Karpas-422 (cell line): ENCODE measurements around the gene MMADHC. TPM values are rescaled to one million over a fixed set of nuclear protein-coding genes. Genes with fewer than 3 reads are reported as not detected.

Experiments
- DNase-seq: peaks from one replicate; pipeline ENCODE4 v3.0.0-alpha.2; 2015
- H2AFZ ChIP-seq: fragments of 200-600 bp; sonication (generic); 2 replicates; pipeline ENCODE4 v1.6.1; 2014; ENCODE audit warnings: antibody characterized with exemption, low read length, mixed read lengths
- H3K27ac ChIP-seq: fragments of 200-600 bp; sonication (generic); 2 replicates; pipeline ENCODE4 v1.5.1; 2014; ENCODE audit warnings: mild to moderate bottlenecking, low read length, moderate library complexity
- H3K27me3 ChIP-seq: fragments of 200-600 bp; sonication (generic); 2 replicates; pipeline ENCODE4 v1.6.1; 2014; ENCODE audit warnings: low read length, mixed read lengths
- H3K36me3 ChIP-seq: fragments of 200-600 bp; sonication (generic); 2 replicates; pipeline ENCODE4 v1.6.1; 2014; ENCODE audit warnings: low read length, mixed read lengths; ENCODE audit not compliant: insufficient read depth
- H3K4me1 ChIP-seq: fragments of 200-600 bp; sonication (generic); 2 replicates; pipeline ENCODE4 v1.6.1; 2014; ENCODE audit warnings: mild to moderate bottlenecking, low read length, mixed read lengths
- H3K4me2 ChIP-seq: fragments of 200-600 bp; sonication (generic); 2 replicates; pipeline ENCODE4 v1.6.1; 2014; ENCODE audit warnings: low read length, low read depth, mild to moderate bottlenecking; ENCODE audit not compliant: poor library complexity, severe bottlenecking
- H3K4me3 ChIP-seq: fragments of 200-600 bp; sonication (generic); 2 replicates; pipeline ENCODE4 v1.5.1; 2014; ENCODE audit warnings: mild to moderate bottlenecking, antibody characterized with exemption, low read length, mixed read lengths
- H3K79me2 ChIP-seq: fragments of 200-600 bp; sonication (generic); 2 replicates; pipeline ENCODE4 v1.6.1; 2014; ENCODE audit warnings: mild to moderate bottlenecking, low read length, mixed read lengths
- H3K9ac ChIP-seq: fragments of 200-600 bp; sonication (generic); 2 replicates; pipeline ENCODE4 v1.6.0; 2014; ENCODE audit warnings: low read length
- H3K9me2 ChIP-seq: fragments of 200-600 bp; sonication (generic), shearing (Covaris generic); replicated peaks from 2 replicates; pipeline ENCODE4 v1.6.0; 2014; ENCODE audit warnings: mild to moderate bottlenecking, low read length, moderate library complexity; ENCODE audit not compliant: insufficient read depth
- H3K9me3 ChIP-seq: fragments of 300-700, 200-600 bp; sonication (generic); 2 replicates; pipeline ENCODE4 v1.6.1; 2014; ENCODE audit warnings: low read length, mixed read lengths
- H4K20me1 ChIP-seq: fragments of 200-600 bp; sonication (generic); 2 replicates; pipeline ENCODE4 v1.6.1; 2014; ENCODE audit warnings: mild to moderate bottlenecking, antibody characterized with exemption, low read length, low read depth; ENCODE audit not compliant: insufficient read depth
- total RNA-seq: library from RNA; depleted of rRNA; stranded (reverse); fragments of >200 nt; shearing (Covaris generic); gene quantifications from 2 replicates; pipeline ENCODE4 v1.2.3, GENCODE V29; 2014; ENCODE audit warnings: low replicate concordance; rRNA removed

Gene MMADHC
- total RNA-seq: 51.9 and 110 TPM in 2 replicates

GRCh38 chr2:149587220-149587949, at the start of gene MMADHC:
TSS of gene MMADHC (minus strand) at chr2:149587775. CDS start at chr2:149587097, 678 bp downstream.
- no peaks in the 10 kb centered on the region for H4K20me1 ChIP-seq
- H3K27ac ChIP-seq: peak within 1 kb of the TSS; percentile 89
- peaks cover 31% of the 10 kb centered on the region for H3K4me1 ChIP-seq
- peak within 1 kb of the TSS; percentile 94 for H3K4me2 ChIP-seq
- H2AFZ ChIP-seq: peak within 1 kb of the TSS; percentile 92
- H3K79me2 ChIP-seq: peaks cover 51% of the 10 kb centered on the region
- peak within 1 kb of the TSS; percentile 99 for H3K4me3 ChIP-seq
- H3K36me3 ChIP-seq: peaks cover 21% of the 10 kb centered on the region
- H3K27me3 ChIP-seq: no peaks in the 10 kb centered on the region
- no peaks in the 10 kb centered on the region for H3K9me2 ChIP-seq
- H3K9ac ChIP-seq: peak within 1 kb of the TSS; percentile 99
- peak; percentile 98 for DNase-seq
- no peaks in the 10 kb centered on the region for H3K9me3 ChIP-seq

DNA sequence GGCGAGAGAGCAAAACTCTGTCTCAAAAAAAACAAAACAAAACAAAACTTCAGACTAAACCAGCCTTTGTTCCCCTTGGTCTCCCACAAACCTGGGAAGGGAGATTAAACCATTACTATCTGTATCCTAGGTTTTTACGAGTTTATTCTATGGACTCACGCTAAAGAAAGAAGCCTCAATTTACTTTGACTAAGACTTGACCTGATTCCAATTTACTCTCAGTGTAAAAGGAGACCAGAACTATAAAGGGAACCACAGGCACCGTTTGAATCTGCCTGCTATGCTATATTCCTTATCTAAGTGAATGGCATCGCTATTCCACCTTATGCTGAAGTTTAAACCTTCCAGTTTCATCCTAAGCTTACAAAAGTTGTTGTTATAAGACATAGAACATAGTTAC, 46.5 kb upstream of the MMADHC start:
- H3K79me2 ChIP-seq: no peaks in the 10 kb centered on the region
- no peak overlapping the region for H3K4me3 ChIP-seq
- H3K9ac ChIP-seq: no peak overlapping the region
- H3K9me3 ChIP-seq: no peaks in the 10 kb centered on the region
- H3K4me2 ChIP-seq: no peak overlapping the region
- H3K4me1 ChIP-seq: no peaks in the 10 kb centered on the region
- H3K36me3 ChIP-seq: no peaks in the 10 kb centered on the region
- DNase-seq: no peak
- no peaks in the 10 kb centered on the region; the same call in 1 of the 2 replicates for H3K9me2 ChIP-seq
- no peaks in the 10 kb centered on the region for H3K27me3 ChIP-seq
- no peak overlapping the region for H3K27ac ChIP-seq
- H2AFZ ChIP-seq: no peak overlapping the region
- no peaks in the 10 kb centered on the region for H4K20me1 ChIP-seq

GRCh38 chr2:149630445-149630844, 42.9 kb upstream of the MMADHC start:
- Histone ChIP-seq H3K9me3 (no peaks in the 10 kb centered on the region), H3K4me3 (no peak overlapping the region), H2AFZ (no peak overlapping the region), H3K9me2 (no peaks in the 10 kb centered on the region), H3K9ac (no peak overlapping the region), H3K79me2 (no peaks in the 10 kb centered on the region), H3K27me3 (no peaks in the 10 kb centered on the region), H3K4me1 (no peaks in the 10 kb centered on the region), H3K4me2 (no peak overlapping the region), H3K27ac (no peak overlapping the region), H4K20me1 (no peaks in the 10 kb centered on the region), H3K36me3 (no peaks in the 10 kb centered on the region)
- no peak for DNase-seq

DNA sequence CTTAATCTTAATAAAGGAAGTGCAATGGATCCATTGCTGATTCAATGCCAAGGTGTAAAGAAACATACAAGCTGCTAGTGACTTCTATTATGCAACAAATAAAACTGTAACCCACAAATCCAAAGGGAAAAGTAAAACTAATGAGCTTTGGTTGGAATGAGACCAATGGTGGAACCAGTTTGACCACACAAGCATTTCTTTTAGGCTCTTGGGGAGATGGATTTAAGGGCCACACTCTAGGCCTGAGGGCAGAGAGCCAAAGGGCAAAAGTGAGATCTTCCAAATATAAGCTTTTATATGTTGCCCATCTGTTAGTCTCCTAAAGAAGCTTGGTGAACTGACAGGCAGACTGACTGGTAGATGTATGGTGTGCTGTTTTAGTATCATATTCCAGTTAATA, 41.5 kb upstream of the MMADHC start:
- H3K4me2 ChIP-seq: no peak overlapping the region
- no peaks in the 10 kb centered on the region for H3K9me3 ChIP-seq
- H3K4me3 ChIP-seq: no peak overlapping the region
- H3K4me1 ChIP-seq: no peaks in the 10 kb centered on the region
- no peaks in the 10 kb centered on the region for H3K36me3 ChIP-seq
- no peak overlapping the region for H3K27ac ChIP-seq
- no peak for DNase-seq
- no peak overlapping the region for H2AFZ ChIP-seq
- H3K9ac ChIP-seq: no peak overlapping the region
- H3K27me3 ChIP-seq: no peaks in the 10 kb centered on the region
- H3K9me2 ChIP-seq: no peaks in the 10 kb centered on the region
- H4K20me1 ChIP-seq: no peaks in the 10 kb centered on the region
- no peaks in the 10 kb centered on the region for H3K79me2 ChIP-seq

- no peak for DNase-seq
- Histone ChIP-seq H3K27ac (no peak overlapping the region), H3K27me3 (no peaks in the 10 kb centered on the region), H3K4me3 (no peak overlapping the region), H4K20me1 (no peaks in the 10 kb centered on the region), H2AFZ (no peak overlapping the region), H3K4me2 (no peak overlapping the region), H3K9me3 (no peaks in the 10 kb centered on the region), H3K9me2 (no peaks in the 10 kb centered on the region), H3K4me1 (no peaks in the 10 kb centered on the region), H3K9ac (no peak overlapping the region), H3K79me2 (no peaks in the 10 kb centered on the region), H3K36me3 (no peaks in the 10 kb centered on the region)
Measured at GRCh38 chr2:149627111-149627801, 39.7 kb upstream of the MMADHC start.

DNA sequence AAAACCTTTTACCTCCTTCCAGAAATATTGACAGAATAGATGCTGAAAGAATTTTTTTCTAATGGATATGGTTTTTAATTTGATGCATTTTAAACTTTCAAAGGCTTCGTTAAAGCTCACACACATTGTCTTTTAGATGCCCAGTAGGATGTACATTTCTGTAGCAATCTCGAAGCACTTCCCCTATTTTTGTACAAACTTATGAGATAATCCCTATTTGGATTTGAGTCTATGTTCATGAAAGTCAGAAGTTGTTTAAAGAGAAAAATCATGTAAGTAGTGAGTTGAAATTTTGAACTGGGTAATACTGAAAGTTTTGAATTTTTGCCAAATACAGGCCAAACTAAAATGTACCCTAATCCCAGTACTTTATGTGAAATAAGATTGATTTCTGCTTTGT, 38.1 kb upstream of the MMADHC start:
- no peaks in the 10 kb centered on the region for H4K20me1 ChIP-seq
- H3K9me3 ChIP-seq: no peaks in the 10 kb centered on the region
- no peaks in the 10 kb centered on the region for H3K36me3 ChIP-seq
- DNase-seq: no peak
- no peak overlapping the region for H3K9ac ChIP-seq
- no peaks in the 10 kb centered on the region for H3K4me1 ChIP-seq
- H3K9me2 ChIP-seq: no peaks in the 10 kb centered on the region
- H2AFZ ChIP-seq: no peak overlapping the region
- no peak overlapping the region for H3K4me2 ChIP-seq
- no peak overlapping the region for H3K27ac ChIP-seq
- H3K79me2 ChIP-seq: no peaks in the 10 kb centered on the region
- no peaks in the 10 kb centered on the region for H3K27me3 ChIP-seq
- H3K4me3 ChIP-seq: no peak overlapping the region

- Histone ChIP-seq H4K20me1 (no peaks in the 10 kb centered on the region), H3K79me2 (no peaks in the 10 kb centered on the region), H2AFZ (no peak overlapping the region), H3K9me2 (no peaks in the 10 kb centered on the region), H3K9ac (no peak overlapping the region), H3K4me1 (no peaks in the 10 kb centered on the region), H3K9me3 (no peaks in the 10 kb centered on the region), H3K36me3 (no peaks in the 10 kb centered on the region), H3K4me3 (no peak overlapping the region), H3K4me2 (no peak overlapping the region), H3K27ac (no peak overlapping the region), H3K27me3 (no peaks in the 10 kb centered on the region)
- DNase-seq: no peak
Measured at GRCh38 chr2:149625271-149625670, 37.7 kb upstream of the MMADHC start.

GRCh38 chr2:149622343-149622742, 34.8 kb upstream of the MMADHC start:
- Histone ChIP-seq H3K79me2 (no peaks in the 10 kb centered on the region), H3K9me2 (no peaks in the 10 kb centered on the region), H3K27ac (no peak overlapping the region), H2AFZ (no peak overlapping the region), H3K4me2 (no peak overlapping the region), H3K4me1 (no peaks in the 10 kb centered on the region), H3K9me3 (no peaks in the 10 kb centered on the region), H4K20me1 (no peaks in the 10 kb centered on the region), H3K27me3 (no peaks in the 10 kb centered on the region), H3K36me3 (no peaks in the 10 kb centered on the region), H3K9ac (no peak overlapping the region), H3K4me3 (no peak overlapping the region)
- DNase-seq: no peak
